ENCODE measurements around the gene HS3ST3A1.

DNA sequence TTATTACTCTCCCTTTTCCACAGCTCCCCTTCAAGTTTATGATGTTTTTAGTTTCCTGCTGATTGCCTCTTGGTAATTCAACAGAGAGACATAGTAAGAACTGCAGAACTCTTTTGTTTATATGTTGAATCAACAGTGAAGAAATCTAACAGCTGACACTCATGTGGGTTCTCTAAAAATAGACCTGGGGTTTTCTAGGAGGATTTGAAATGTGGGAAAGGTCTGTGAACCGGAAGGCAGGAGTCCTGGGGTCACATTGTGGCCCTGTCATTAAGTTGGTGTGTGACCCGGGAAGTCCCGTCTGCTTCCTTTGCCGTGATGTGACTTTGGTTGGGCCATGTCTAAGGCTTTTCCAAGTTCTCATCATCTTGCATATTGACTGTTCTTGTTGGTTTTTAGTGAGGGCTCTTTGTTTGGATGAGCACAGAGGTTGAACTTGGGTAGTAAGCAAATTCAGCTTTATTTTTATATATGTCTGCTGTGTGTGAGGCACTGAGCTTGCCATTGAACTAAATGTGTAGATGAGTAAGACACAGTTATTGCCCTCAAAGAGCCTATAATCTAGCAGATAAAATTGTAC, 48.5 kb upstream of the HS3ST3A1 start:
- TF ChIP-seq, protein P1, sequence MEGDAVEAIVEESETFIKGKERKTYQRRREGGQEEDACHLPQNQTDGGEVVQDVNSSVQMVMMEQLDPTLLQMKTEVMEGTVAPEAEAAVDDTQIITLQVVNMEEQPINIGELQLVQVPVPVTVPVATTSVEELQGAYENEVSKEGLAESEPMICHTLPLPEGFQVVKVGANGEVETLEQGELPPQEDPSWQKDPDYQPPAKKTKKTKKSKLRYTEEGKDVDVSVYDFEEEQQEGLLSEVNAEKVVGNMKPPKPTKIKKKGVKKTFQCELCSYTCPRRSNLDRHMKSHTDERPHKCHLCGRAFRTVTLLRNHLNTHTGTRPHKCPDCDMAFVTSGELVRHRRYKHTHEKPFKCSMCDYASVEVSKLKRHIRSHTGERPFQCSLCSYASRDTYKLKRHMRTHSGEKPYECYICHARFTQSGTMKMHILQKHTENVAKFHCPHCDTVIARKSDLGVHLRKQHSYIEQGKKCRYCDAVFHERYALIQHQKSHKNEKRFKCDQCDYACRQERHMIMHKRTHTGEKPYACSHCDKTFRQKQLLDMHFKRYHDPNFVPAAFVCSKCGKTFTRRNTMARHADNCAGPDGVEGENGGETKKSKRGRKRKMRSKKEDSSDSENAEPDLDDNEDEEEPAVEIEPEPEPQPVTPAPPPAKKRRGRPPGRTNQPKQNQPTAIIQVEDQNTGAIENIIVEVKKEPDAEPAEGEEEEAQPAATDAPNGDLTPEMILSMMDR (IDR thresholded peaks at IDR 0.05; ENCODE audit: control extremely low read depth in 1 of 3, insufficient read depth in 1 of 3, low read depth in 1 of 3, low read length in 3 of 3): no peak
- no peak for TF ChIP-seq POLR2AphosphoS5 (IDR thresholded peaks at IDR 0.05; ENCODE audit: low read depth, low read length)
- TF ChIP-seq, protein P2, sequence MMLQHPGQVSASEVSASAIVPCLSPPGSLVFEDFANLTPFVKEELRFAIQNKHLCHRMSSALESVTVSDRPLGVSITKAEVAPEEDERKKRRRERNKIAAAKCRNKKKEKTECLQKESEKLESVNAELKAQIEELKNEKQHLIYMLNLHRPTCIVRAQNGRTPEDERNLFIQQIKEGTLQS (IDR thresholded peaks at IDR 0.05; ENCODE audit: insufficient read depth, low read depth, low read length): no peak
- TF ChIP-seq SIN3A (conservative IDR thresholded peaks at IDR 0.05 in 1 of 2, IDR thresholded peaks at IDR 0.05 in 1 of 2; ENCODE audit: low read depth in 1 of 2, low read length in 2 of 2): no peak
